ENCODE results near the gene PHF20.

Gene PHF20

GRCh38 chr20:35910254-35910653 is 138.4 kb downstream of the PHF20 start:
- Histone ChIP-seq H3K36me3 (ENCODE audit: insufficient read depth, insufficient read length, low read length) (peaks cover 39% of the 10 kb centered on the region), H3K4me1 (ENCODE audit: insufficient read depth, insufficient read length) (no peaks in the 10 kb centered on the region), H3K9ac (ENCODE audit: insufficient read length, low read depth) (no peak overlapping the region), H3K4me3 (ENCODE audit: insufficient read length, low read depth) (no peak overlapping the region), H3K27me3 (ENCODE audit: insufficient read depth, insufficient read length) (no peaks in the 10 kb centered on the region), H3K9me3 (ENCODE audit: insufficient read depth, low read length) (no peaks in the 10 kb centered on the region)
- DNase-seq (ENCODE audit: low read depth, low spot score) = no peak
- TF ChIP-seq SUZ12 (IDR thresholded peaks at IDR 0.05; ENCODE audit: extremely low read depth, insufficient read depth, insufficient read length) (no peak), ZNF274 (IDR thresholded peaks at IDR 0.05; ENCODE audit: low read depth, low read length) (no peak), YY1 (IDR thresholded peaks at IDR 0.05; ENCODE audit: insufficient read depth, insufficient read length) (no peak)

GRCh38 chr20:35912881-35913280 is 141.1 kb downstream of the PHF20 start:
- no peak for TF ChIP-seq SUZ12 (IDR thresholded peaks at IDR 0.05; ENCODE audit: extremely low read depth, insufficient read depth, insufficient read length)
- TF ChIP-seq YY1 (IDR thresholded peaks at IDR 0.05; ENCODE audit: insufficient read depth, insufficient read length) = no peak
- no peak for TF ChIP-seq ZNF274 (IDR thresholded peaks at IDR 0.05; ENCODE audit: low read depth, low read length)
- no peak overlapping the region for H3K9ac ChIP-seq (ENCODE audit: insufficient read length, low read depth)
- H3K4me1 ChIP-seq (ENCODE audit: insufficient read depth, insufficient read length) = no peaks in the 10 kb centered on the region
- H3K4me3 ChIP-seq (ENCODE audit: insufficient read length, low read depth) = no peak overlapping the region
- DNase-seq (ENCODE audit: low read depth, low spot score) = no peak
- H3K27me3 ChIP-seq (ENCODE audit: insufficient read depth, insufficient read length) = no peaks in the 10 kb centered on the region
- H3K9me3 ChIP-seq (ENCODE audit: insufficient read depth, low read length) = no peaks in the 10 kb centered on the region
- peaks cover 45% of the 10 kb centered on the region for H3K36me3 ChIP-seq (ENCODE audit: insufficient read depth, insufficient read length, low read length)

- Histone ChIP-seq H3K27me3 (ENCODE audit: insufficient read depth, insufficient read length) (no peaks in the 10 kb centered on the region), H3K4me1 (ENCODE audit: insufficient read depth, insufficient read length) (no peaks in the 10 kb centered on the region), H3K4me3 (ENCODE audit: insufficient read length, low read depth) (no peak overlapping the region), H3K9me3 (ENCODE audit: insufficient read depth, low read length) (no peaks in the 10 kb centered on the region), H3K9ac (ENCODE audit: insufficient read length, low read depth) (no peak overlapping the region), H3K36me3 (ENCODE audit: insufficient read depth, insufficient read length, low read length) (peaks cover 59% of the 10 kb centered on the region)
- DNase-seq (ENCODE audit: low read depth, low spot score) = no peak
- TF ChIP-seq SUZ12 (IDR thresholded peaks at IDR 0.05; ENCODE audit: extremely low read depth, insufficient read depth, insufficient read length) (no peak), YY1 (IDR thresholded peaks at IDR 0.05; ENCODE audit: insufficient read depth, insufficient read length) (no peak), ZNF274 (IDR thresholded peaks at IDR 0.05; ENCODE audit: low read depth, low read length) (no peak)
Observed at GRCh38 chr20:35917077-35917476, 145.3 kb downstream of the PHF20 start.

GRCh38 chr20:35918021-35918420 is 146.2 kb downstream of the PHF20 start:
- peaks cover 58% of the 10 kb centered on the region for H3K36me3 ChIP-seq (ENCODE audit: insufficient read depth, insufficient read length, low read length)
- no peak overlapping the region for H3K4me3 ChIP-seq (ENCODE audit: insufficient read length, low read depth)
- TF ChIP-seq ZNF274 (IDR thresholded peaks at IDR 0.05; ENCODE audit: low read depth, low read length) (no peak), YY1 (IDR thresholded peaks at IDR 0.05; ENCODE audit: insufficient read depth, insufficient read length) (no peak), SUZ12 (IDR thresholded peaks at IDR 0.05; ENCODE audit: extremely low read depth, insufficient read depth, insufficient read length) (no peak)
- no peak overlapping the region for H3K9ac ChIP-seq (ENCODE audit: insufficient read length, low read depth)
- H3K27me3 ChIP-seq (ENCODE audit: insufficient read depth, insufficient read length) = no peaks in the 10 kb centered on the region
- no peaks in the 10 kb centered on the region for H3K9me3 ChIP-seq (ENCODE audit: insufficient read depth, low read length)
- DNase-seq (ENCODE audit: low read depth, low spot score) = no peak
- H3K4me1 ChIP-seq (ENCODE audit: insufficient read depth, insufficient read length) = no peaks in the 10 kb centered on the region

- DNase-seq (ENCODE audit: low read depth, low spot score) = no peak
- Histone ChIP-seq H3K9me3 (ENCODE audit: insufficient read depth, low read length) (no peaks in the 10 kb centered on the region), H3K27me3 (ENCODE audit: insufficient read depth, insufficient read length) (no peaks in the 10 kb centered on the region), H3K4me1 (ENCODE audit: insufficient read depth, insufficient read length) (no peaks in the 10 kb centered on the region), H3K4me3 (ENCODE audit: insufficient read length, low read depth) (no peak overlapping the region), H3K9ac (ENCODE audit: insufficient read length, low read depth) (no peak overlapping the region), H3K36me3 (ENCODE audit: insufficient read depth, insufficient read length, low read length) (peaks cover 45% of the 10 kb centered on the region)
- no peak for TF ChIP-seq YY1 (IDR thresholded peaks at IDR 0.05; ENCODE audit: insufficient read depth, insufficient read length)
- TF ChIP-seq ZNF274 (IDR thresholded peaks at IDR 0.05; ENCODE audit: low read depth, low read length) = no peak
- TF ChIP-seq SUZ12 (IDR thresholded peaks at IDR 0.05; ENCODE audit: extremely low read depth, insufficient read depth, insufficient read length) = no peak
Observed at GRCh38 chr20:35920523-35920922, 148.7 kb downstream of the PHF20 start.

- TF ChIP-seq YY1 (IDR thresholded peaks at IDR 0.05; ENCODE audit: insufficient read depth, insufficient read length) (no peak), ZNF274 (IDR thresholded peaks at IDR 0.05; ENCODE audit: low read depth, low read length) (no peak), SUZ12 (IDR thresholded peaks at IDR 0.05; ENCODE audit: extremely low read depth, insufficient read depth, insufficient read length) (no peak)
- Histone ChIP-seq H3K9ac (ENCODE audit: insufficient read length, low read depth) (no peak overlapping the region), H3K4me1 (ENCODE audit: insufficient read depth, insufficient read length) (peaks cover 4% of the 10 kb centered on the region), H3K9me3 (ENCODE audit: insufficient read depth, low read length) (no peaks in the 10 kb centered on the region), H3K36me3 (ENCODE audit: insufficient read depth, insufficient read length, low read length) (peaks cover 42% of the 10 kb centered on the region), H3K27me3 (ENCODE audit: insufficient read depth, insufficient read length) (no peaks in the 10 kb centered on the region), H3K4me3 (ENCODE audit: insufficient read length, low read depth) (no peak overlapping the region)
- no peak for DNase-seq (ENCODE audit: low read depth, low spot score)
Observed at GRCh38 chr20:35929301-35929700, 157.5 kb downstream of the PHF20 start.

- H3K4me1 ChIP-seq (ENCODE audit: insufficient read depth, insufficient read length) = peaks cover 4% of the 10 kb centered on the region
- H3K9ac ChIP-seq (ENCODE audit: insufficient read length, low read depth) = no peak overlapping the region
- H3K4me3 ChIP-seq (ENCODE audit: insufficient read length, low read depth) = no peak overlapping the region
- no peaks in the 10 kb centered on the region for H3K9me3 ChIP-seq (ENCODE audit: insufficient read depth, low read length)
- TF ChIP-seq YY1 (IDR thresholded peaks at IDR 0.05; ENCODE audit: insufficient read depth, insufficient read length) (no peak), SUZ12 (IDR thresholded peaks at IDR 0.05; ENCODE audit: extremely low read depth, insufficient read depth, insufficient read length) (no peak), ZNF274 (IDR thresholded peaks at IDR 0.05; ENCODE audit: low read depth, low read length) (no peak)
- peaks cover 51% of the 10 kb centered on the region for H3K36me3 ChIP-seq (ENCODE audit: insufficient read depth, insufficient read length, low read length)
- H3K27me3 ChIP-seq (ENCODE audit: insufficient read depth, insufficient read length) = no peaks in the 10 kb centered on the region
- DNase-seq (ENCODE audit: low read depth, low spot score) = peak; percentile 87
Observed at GRCh38 chr20:35934050-35934449, 162.2 kb downstream of the PHF20 start.
